Peyer's patch (tissue), 4 donors: ENCODE results near the gene EHD1. TPM values are rescaled to one million over a fixed set of nuclear protein-coding genes. Genes with fewer than 3 reads are reported as not detected.

Experiments used
- DNase-seq, 3 donors: peaks; one replicate each; pipeline ENCODE4 v3.0.0-alpha.2; 2017 to 2019
- H3K27ac ChIP-seq, 4 donors: fragments of 200-600 bp; sonication (generic); one replicate each; pipeline ENCODE4 v1.5.1; 2016 to 2019
- H3K27me3 ChIP-seq, 2 donors: fragments of 200-600 bp; sonication (generic); one replicate each; pipeline ENCODE4 v1.5.1; 2019
- H3K36me3 ChIP-seq, 3 donors: fragments of 200-600 bp; sonication (generic); one replicate each; pipeline ENCODE4 v1.5.1; 2016 to 2019
- H3K4me1 ChIP-seq, 4 donors: fragments of 200-600 bp; sonication (generic); one replicate each; pipeline ENCODE4 v1.5.1; 2016 to 2019
- H3K4me3 ChIP-seq, 4 donors: fragments of 200-600 bp; sonication (generic); 1 replicate in 3 of 4; 2 replicates in 1 of 4; pipeline ENCODE4 v1.5.1; 2016 to 2019; ENCODE audit warnings: mild to moderate bottlenecking in 1 of 4
- H3K9me3 ChIP-seq, 4 donors: fragments of 200-600 bp; sonication (generic); one replicate each; pipeline ENCODE4 v1.5.1; 2016 to 2019; ENCODE audit warnings: mild to moderate bottlenecking in 1 of 4
- CTCF ChIP-seq, 6 experiments: fragments of 450-650 bp in 4 of 6; fragments of 200-600 bp in 2 of 6; sonication (generic) in 1 of 6; IDR thresholded peaks; one replicate each; pipeline ENCODE4 v1.5.1; 2017 to 2019; ENCODE audit warnings: antibody characterized with exemption in 6 of 6, mild to moderate bottlenecking in 3 of 6, moderate library complexity in 1 of 6
- POLR2A ChIP-seq, 2 donors: fragments of 450-650 bp; IDR thresholded peaks; one replicate each; pipeline ENCODE4 v1.5.1; 2017; ENCODE audit warnings: antibody characterized with exemption in 2 of 2, mild to moderate bottlenecking in 2 of 2, moderate library complexity in 2 of 2
- total RNA-seq, 4 donors: library from RNA; depleted of rRNA; stranded (reverse); fragments of >200 nt; gene quantifications; one replicate each; pipeline ENCODE4 v1.1.0, GENCODE V29; 2016

The EHD1 gene
- total RNA-seq, 4 donors from 2014 or later = 56.2 to 185 (median 98.6) TPM

- Histone ChIP-seq H3K4me3 (peak overlapping the region in 2 of 4 donors; percentile 7 to 9), H3K4me1 (peaks cover 0 to 48% (median 17%) of the 10 kb centered on the region in 4 donors), H3K36me3 (no peaks in the 10 kb centered on the region), H3K27me3 (no peaks in the 10 kb centered on the region), H3K27ac (peak overlapping the region; percentile 58 to 94 (median 84)), H3K9me3 (no peaks in the 10 kb centered on the region)
- TF ChIP-seq POLR2A (IDR thresholded peaks at IDR 0.05) (no peak), CTCF (IDR thresholded peaks at IDR 0.05) (no peak)
- DNase-seq = no peak
Observed at GRCh38 chr11:64880240-64881001, 2.0 kb upstream of the EHD1 start.

- no peak for DNase-seq
- Histone ChIP-seq H3K36me3 (peaks cover 0 to 5% (median 0%) of the 10 kb centered on the region in 3 donors), H3K4me3 (peak overlapping the region; percentile 78 to 81 (median 78)), H3K27ac (peak overlapping the region; percentile 79 to 94 (median 88)), H3K4me1 (peaks cover 0 to 54% (median 25%) of the 10 kb centered on the region in 4 donors), H3K27me3 (no peaks in the 10 kb centered on the region), H3K9me3 (no peaks in the 10 kb centered on the region)
- TF ChIP-seq CTCF (IDR thresholded peaks at IDR 0.05) (no peak), POLR2A (IDR thresholded peaks at IDR 0.05) (no peak)
Observed at GRCh38 chr11:64879244-64879900, 951 bp upstream of the EHD1 start.

GRCh38 chr11:64878223-64878493, 263 bp downstream of the EHD1 start:
- no peaks in the 10 kb centered on the region for H3K27me3 ChIP-seq
- H3K36me3 ChIP-seq = peaks cover 0 to 14% (median 0%) of the 10 kb centered on the region in 3 donors
- H3K27ac ChIP-seq = peak overlapping the region; percentile 81 to 94 (median 88)
- DNase-seq = no peak
- no peaks in the 10 kb centered on the region for H3K9me3 ChIP-seq
- peak overlapping the region; percentile 78 to 81 (median 78) for H3K4me3 ChIP-seq
- TF ChIP-seq CTCF (IDR thresholded peaks at IDR 0.05) (no peak), POLR2A (IDR thresholded peaks at IDR 0.05) (no peak)
- H3K4me1 ChIP-seq = peaks cover 0 to 65% (median 30%) of the 10 kb centered on the region in 4 donors

GRCh38 chr11:64877390-64878222, 815 bp downstream of the EHD1 start:
- Histone ChIP-seq H3K27me3 (no peaks in the 10 kb centered on the region), H3K36me3 (peaks cover 0 to 19% (median 0%) of the 10 kb centered on the region in 3 donors), H3K4me3 (peak overlapping the region; percentile 78 to 81 (median 78)), H3K27ac (peak overlapping the region; percentile 81 to 94 (median 88)), H3K9me3 (no peaks in the 10 kb centered on the region), H3K4me1 (peaks cover 0 to 71% (median 35%) of the 10 kb centered on the region in 4 donors)
- TF ChIP-seq POLR2A (IDR thresholded peaks at IDR 0.05) = no peak
- TF ChIP-seq CTCF (IDR thresholded peaks at IDR 0.05) = no peak
- peak in 2 of 3 donors; percentile 51 to 69 for DNase-seq

- Histone ChIP-seq H3K4me3 (peak overlapping the region; percentile 78 to 81 (median 78)), H3K9me3 (no peaks in the 10 kb centered on the region), H3K4me1 (peaks cover 3 to 78% (median 42%) of the 10 kb centered on the region in 4 donors), H3K36me3 (peaks cover 0 to 27% (median 0%) of the 10 kb centered on the region in 3 donors), H3K27ac (peak overlapping the region; percentile 81 to 94 (median 88)), H3K27me3 (no peaks in the 10 kb centered on the region)
- peak in 2 of 3 donors; percentile 37 to 75 for DNase-seq
- TF ChIP-seq CTCF (IDR thresholded peaks at IDR 0.05) = no peak
- TF ChIP-seq POLR2A (IDR thresholded peaks at IDR 0.05) = no peak
Observed at GRCh38 chr11:64876835-64877341, 1.5 kb downstream of the EHD1 start.
